Measurements from ENCODE around the gene DAB1.

The DAB1 gene

DNA sequence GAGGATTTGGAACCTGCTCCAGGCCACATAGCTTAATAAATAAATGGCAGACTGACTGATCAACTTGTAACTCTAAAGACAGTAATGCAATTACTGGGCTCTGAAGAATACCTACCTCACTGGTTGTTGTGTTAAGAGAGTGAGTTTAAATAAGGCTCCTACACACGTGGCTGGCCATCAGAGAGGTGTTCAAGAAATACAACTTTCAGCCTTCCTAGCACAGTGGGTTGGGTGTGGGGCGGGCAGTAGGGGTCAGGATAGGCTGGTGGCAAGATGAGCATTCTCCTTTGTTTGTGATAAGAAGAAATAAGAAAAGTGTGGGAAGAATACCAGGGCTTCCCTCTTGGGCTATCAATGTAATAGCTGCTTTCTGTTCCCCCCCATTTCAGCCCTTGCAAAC is 151.3 kb downstream of the DAB1 start:
- DNase-seq (ENCODE audit: low read depth in 2 of 2) = no peak

GRCh38 chr1:57272150-57272549 is 151.7 kb downstream of the DAB1 start:
- no peak for DNase-seq (ENCODE audit: low read depth in 2 of 2)

DNA sequence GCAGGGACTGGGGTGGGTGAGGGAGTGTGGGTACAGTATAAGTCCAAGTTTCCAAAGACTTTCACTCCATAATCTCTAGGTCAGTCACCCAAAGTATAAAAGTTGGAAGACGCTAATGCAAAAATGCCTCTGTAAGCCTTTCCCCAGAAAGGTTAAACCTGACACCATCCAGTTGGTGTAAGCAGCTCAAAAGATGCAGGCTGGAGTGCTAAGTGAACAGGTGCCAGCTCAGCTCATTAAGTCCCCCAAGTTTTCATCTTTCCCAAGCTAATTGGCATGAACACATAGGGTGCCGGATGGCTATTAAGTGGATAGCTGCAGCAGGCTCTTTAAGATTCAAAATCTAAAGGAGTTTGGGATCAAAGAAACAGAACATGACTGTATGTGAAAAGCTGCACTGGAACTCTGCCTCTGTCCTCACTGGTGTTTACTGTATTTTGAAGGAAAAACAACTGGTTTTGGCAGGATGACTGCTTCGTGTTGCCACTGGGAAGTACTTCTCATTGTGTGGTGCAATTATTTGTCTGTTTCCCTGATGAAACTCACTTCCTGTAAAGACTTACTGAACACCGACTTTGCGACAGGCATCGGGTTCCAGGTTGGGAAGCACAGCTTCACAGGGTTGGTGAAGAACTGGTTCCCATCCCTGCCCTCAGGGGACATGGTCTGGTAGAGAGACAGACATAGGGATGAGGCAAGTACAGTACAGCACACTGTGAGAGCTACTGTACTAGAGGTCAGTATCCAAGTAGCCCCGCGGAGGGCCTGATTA is 152.7 kb downstream of the DAB1 start:
- DNase-seq (ENCODE audit: low read depth in 2 of 2) = no peak

DNA sequence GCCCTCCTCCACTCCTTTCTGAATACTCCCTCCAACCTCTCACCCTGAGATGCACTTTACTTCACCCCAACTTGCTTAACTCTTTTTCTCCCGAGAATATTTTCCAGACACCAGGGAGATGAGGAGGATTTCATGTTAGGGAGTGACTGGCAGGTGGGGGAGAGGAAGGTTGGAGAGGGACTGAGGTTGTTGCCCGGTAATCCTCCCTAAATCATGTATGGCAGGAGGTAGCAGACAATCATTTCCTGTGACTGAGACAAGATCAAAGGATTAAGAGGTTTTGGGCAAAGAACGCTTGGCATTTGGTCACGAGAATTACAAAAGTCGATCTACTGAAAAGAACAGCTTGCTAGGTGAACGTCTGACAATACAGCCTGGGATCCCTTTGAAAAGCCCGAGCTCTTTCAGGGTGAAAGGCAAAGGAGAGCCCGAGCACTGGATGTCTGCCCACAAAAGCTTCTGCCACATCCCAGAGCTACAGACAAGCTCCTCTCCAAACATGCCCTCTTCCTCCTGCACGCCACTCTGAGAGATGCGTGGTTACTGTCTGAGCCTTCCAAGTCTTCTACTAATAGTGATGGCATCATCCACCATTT is 154.1 kb downstream of the DAB1 start:
- no peak for DNase-seq (ENCODE audit: low read depth in 2 of 2)

DNA sequence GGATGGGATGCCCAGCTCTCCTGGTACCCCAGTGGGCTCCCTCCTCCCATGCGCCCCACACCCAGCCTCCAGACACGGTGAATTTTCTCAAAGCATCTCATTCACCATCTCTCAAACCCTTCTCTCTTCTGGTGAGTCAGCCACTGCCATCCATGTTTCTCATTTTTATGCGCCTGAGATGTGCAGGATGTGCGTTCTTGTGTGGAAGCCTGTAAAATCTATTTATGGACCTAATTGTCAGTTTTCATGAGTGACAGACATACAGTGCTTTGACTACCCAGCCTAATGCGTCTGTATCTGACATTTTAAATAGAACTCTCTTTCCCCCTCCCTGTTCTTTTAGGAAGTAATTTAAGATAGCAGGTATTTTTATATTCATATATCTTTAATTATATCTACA is 158.8 kb downstream of the DAB1 start:
- no peak for DNase-seq (ENCODE audit: low read depth in 2 of 2)

DNA sequence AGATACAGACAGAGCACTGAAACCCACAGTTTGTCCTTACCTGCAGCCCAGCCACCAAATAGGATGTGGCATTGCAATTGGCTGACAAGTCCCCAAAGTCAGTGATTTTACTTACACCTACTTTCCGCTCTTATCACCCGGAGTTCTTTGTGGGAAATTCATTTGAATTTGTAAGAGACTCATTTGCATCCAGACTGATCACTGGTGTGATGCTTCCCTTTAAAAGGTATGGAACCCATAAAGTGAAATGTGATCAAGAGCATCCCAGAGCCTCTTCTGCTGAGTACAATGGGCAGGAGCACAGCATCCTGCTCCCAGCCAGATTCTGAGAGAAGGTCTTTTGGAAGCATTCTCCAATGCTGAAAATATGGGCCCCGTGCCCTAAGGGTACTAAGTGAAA is 161.4 kb downstream of the DAB1 start:
- DNase-seq (ENCODE audit: low read depth in 2 of 2) = no peak

- no peak for DNase-seq (ENCODE audit: low read depth in 2 of 2)
These were observed 165.1 kb downstream of the DAB1 start for GRCh38 chr1:57258557-57259325.

DNA sequence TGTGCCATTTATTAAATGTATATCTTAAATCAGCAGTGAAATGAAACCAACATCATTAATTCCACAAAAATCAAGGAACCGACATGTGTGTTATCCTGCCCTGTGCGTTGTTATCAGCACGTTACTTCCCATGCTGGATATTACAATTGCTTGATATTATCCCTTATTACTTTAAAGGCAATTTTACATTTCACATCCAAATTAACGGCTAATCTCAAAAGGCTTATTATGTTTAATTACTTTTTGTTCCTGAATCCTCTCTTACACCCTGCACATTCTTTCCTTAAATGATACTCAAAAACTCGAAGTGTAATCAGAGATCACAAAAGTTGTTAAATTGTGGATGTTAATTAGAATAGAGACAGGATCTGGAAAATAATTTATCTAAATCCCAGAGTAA is 167.9 kb downstream of the DAB1 start:
- DNase-seq (ENCODE audit: low read depth in 2 of 2) = no peak

DNA sequence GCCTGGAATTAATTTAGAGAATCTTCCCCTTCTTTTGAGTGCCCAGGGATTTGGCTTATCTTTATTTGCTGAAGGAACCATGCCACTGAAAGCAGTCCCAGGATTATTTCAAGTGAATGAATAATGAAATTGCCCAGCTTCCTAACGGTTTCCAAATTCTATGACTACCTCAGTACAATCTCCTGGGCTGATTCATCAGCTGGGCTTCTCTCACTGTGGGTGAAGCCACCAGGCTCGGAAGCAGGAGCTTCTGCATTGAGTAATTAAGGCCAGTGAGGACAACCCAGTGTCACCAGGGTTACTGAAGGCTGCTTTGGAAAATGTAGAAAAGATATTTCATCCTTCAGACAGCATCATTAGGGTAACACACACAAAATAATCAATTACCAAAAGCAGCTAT is 169.8 kb downstream of the DAB1 start:
- no peak for DNase-seq (ENCODE audit: low read depth in 2 of 2)

GRCh38 chr1:57252597-57253294 is 171.1 kb downstream of the DAB1 start:
- no peak for DNase-seq (ENCODE audit: low read depth in 2 of 2)

DNA sequence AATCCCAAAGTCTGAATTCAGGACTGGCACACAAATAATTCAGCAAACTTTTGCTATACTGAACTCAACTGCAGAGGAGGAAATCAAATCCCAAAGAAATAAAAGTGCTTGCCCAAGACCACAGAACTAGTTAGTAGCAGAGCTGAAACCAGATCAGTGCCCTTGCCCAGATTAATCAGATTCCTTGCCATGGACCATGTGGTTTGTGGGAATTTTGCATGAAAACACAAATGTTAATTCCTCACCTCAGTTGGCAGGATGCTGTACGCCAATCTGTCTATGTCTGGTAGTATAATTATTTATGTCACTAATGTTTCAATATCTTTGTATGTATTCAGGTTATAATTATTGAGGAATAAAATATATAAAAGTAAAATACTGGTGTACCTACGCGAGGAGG is 173.8 kb downstream of the DAB1 start:
- DNase-seq (ENCODE audit: low read depth in 2 of 2) = no peak

DNA sequence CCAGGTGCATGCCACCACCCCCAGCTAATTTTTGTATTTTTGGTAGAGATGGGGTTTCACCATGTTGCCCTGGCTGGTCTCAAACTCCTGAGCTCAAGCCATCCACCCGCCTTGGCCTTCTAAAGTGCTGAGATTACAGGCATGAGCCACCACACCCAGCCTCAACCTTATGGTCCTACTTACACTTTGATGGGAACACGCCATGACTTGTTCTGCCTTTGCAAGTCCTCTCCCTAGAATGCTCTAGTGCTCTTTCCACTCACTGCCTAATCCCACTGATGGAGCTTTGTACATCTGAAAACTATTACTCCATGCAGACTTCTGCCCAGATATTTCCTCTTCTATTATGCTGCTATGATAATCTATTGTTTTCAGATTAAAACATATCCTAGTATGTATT is 174.3 kb downstream of the DAB1 start:
- DNase-seq (ENCODE audit: low read depth in 2 of 2) = no peak

- DNase-seq (ENCODE audit: low read depth in 2 of 2) = no peak
These were observed 175.0 kb downstream of the DAB1 start for GRCh38 chr1:57248830-57249229.

DNA sequence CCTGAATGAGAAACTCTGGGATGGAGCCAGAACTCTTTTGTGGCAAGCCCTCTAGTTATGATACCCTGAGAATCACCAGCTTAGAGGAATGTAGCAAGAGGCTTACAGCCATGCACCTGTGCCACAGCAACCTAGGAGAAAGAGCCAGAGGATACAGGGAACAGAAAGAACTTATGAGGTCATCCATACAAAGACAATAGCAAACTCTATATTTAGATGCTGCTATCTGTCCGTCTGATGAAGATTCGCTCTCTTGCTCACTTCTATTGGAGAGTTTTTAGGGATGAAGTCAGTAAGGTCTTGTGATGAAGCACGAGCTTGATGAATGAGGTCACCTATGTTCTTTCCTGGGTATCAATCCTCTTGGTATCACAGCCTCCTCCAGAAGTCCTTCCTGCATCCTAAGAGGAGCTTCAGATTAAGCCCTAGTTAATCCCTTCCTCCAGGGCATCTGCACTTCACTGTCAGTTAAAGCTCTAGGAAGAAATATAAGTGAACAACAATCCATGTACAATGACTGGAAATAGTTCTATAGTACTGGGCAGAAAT is 185.6 kb downstream of the DAB1 start:
- no peak for DNase-seq (ENCODE audit: low read depth in 2 of 2)

DNA sequence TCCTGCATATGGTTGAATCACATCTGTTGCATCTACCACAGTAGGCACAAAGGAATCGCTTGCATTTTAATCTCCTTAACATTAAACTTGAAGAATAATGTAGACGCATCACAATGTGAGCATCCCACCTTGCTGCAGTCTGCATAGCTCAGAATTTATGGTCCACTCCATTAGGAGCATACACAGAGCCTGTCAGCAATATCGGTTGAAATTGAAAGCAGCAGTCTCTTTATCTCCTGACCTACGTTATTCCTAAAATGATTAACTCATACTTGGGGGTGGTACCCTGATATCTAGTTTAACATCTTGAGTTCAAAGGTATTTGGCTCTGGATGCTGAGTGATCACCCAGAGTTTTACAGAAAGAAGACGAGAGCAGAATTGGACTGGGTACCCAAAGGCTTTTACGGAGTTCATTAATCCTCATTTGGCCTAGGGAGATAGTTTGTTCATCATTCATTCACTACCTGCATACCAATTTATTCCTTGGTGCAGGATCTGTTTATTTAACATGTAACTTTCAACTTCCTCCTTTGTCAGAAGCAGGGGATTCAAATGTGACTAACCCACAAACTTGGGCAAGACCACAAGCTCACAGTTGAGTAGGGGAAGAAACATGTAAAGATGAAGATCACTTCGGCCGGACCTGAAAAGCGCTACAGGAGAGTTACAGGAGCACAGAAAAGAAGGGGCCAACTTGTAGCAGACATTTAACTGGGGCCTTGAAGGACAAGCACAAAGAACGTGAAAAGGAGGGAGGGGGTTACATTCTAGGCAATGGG is 187.9 kb downstream of the DAB1 start:
- no peak for DNase-seq (ENCODE audit: low read depth in 2 of 2)

DNA sequence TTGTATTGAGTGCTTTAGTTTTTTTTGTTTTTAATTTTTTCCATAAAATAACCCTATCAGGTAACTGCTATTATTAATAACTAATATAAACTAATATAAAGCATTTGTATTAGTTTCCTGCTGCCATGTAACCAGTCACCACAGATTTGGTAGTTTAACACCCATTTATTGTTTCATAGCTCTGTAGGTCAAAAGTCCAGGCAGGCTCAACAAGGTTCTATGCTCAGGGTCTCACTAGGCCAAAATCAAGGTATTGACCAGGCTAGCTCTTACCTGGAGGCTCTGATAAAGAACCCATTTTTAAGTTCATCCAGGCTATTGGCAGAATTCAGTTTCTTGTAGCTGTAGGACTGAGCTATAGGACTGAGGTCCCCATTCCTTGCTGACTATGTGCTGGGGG is 189.4 kb downstream of the DAB1 start:
- no peak for DNase-seq (ENCODE audit: low read depth in 2 of 2)

DNA sequence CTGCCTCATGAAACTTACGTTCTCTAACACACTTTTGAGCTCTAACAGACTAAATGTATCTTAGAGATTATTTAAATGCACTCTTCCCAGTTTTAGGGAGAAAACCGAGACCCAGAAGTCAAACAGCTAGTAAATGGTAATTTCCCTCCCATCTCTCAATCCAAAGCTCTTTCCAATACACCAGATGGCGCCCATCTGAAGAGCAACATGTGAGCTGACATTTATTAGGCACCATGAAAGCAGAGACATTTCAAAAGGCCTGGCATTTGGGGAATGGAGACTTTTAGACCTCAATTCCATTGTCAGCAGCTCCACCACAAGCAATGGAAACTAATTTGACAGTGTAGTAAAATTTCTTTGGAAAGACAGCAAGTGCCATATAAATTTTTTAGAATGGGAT is 191.4 kb downstream of the DAB1 start:
- no peak for DNase-seq (ENCODE audit: low read depth in 2 of 2)

GRCh38 chr1:57229998-57230397 is 193.9 kb downstream of the DAB1 start:
- no peak for DNase-seq (ENCODE audit: low read depth in 2 of 2)

DNA sequence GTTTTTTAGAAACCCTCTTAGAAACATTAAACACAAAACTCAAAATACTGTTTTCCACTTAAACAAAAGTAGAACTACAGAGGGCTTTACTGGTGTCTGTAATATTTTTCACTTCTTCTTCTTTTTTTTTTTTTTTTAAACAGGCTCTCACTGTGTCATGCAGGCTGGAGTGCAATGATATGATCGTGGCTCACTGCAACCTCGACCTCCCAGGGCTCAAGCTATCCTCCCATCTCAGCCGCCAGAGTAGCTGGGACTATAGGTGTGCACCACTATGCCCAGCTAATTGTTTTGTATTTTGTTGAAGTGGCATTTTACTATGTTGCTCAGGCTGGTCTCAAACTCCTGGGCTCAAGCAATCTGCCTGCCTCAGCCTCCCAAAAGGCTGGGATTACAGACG is 194.8 kb downstream of the DAB1 start:
- no peak for DNase-seq (ENCODE audit: low read depth in 2 of 2)

- DNase-seq (ENCODE audit: low read depth in 2 of 2) = no peak
These were observed 201.1 kb downstream of the DAB1 start for GRCh38 chr1:57222801-57223200.

DNA sequence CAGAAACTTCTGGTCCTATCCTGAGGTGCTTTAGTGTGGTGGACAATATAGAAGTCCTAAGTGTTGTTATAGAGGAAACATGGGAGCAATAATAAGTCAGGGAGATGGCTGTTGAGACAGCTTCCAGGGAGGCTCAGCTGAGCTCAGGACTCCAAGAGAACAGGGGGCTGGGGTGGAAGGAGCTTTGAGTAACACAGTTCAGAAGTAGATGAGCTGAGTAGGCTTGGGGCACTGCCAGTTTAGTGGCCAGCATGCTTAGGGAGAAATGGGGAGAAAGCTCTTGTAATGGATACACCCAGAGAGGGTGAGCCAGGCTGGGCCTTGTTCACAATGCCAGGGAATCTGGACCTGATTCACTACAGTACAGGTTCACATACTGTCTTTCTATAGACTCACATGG is 201.6 kb downstream of the DAB1 start:
- no peak for DNase-seq (ENCODE audit: low read depth in 2 of 2)
